B cell (primary cell): Measurements from ENCODE around the gene APOH.

Source experiments
- CTCF ChIP-seq: fragments of 200-600 bp; IDR thresholded peaks from one replicate; pipeline ENCODE4 v1.8.0; 2022; ENCODE audit warnings: antibody characterized with exemption, mild to moderate bottlenecking
- EZH2 ChIP-seq: IDR thresholded peaks from 2 replicates; pipeline ENCODE4 v1.6.1; 2012; ENCODE audit warnings: borderline replicate concordance, low read depth, mild to moderate bottlenecking, moderate library complexity, low read length; ENCODE audit not compliant: insufficient read depth, poor library complexity, severe bottlenecking

GRCh38 chr17:66234611-66235010 is 5.4 kb upstream of the APOH start:
- TF ChIP-seq CTCF (no peak), EZH2 (no peak)
